HG03460 (cell line): ENCODE measurements around the gene CPNE5.

Experiments used
- ATAC-seq: cut with Tn5 transposase; IDR thresholded peaks from one replicate; pipeline ENCODE4 v1.9.1; 2021; ENCODE audit not compliant: unreplicated experiment

CPNE5 gene

GRCh38 chr6:36836111-36837021 is 2.9 kb downstream of the CPNE5 start:
- no peak for ATAC-seq

DNA sequence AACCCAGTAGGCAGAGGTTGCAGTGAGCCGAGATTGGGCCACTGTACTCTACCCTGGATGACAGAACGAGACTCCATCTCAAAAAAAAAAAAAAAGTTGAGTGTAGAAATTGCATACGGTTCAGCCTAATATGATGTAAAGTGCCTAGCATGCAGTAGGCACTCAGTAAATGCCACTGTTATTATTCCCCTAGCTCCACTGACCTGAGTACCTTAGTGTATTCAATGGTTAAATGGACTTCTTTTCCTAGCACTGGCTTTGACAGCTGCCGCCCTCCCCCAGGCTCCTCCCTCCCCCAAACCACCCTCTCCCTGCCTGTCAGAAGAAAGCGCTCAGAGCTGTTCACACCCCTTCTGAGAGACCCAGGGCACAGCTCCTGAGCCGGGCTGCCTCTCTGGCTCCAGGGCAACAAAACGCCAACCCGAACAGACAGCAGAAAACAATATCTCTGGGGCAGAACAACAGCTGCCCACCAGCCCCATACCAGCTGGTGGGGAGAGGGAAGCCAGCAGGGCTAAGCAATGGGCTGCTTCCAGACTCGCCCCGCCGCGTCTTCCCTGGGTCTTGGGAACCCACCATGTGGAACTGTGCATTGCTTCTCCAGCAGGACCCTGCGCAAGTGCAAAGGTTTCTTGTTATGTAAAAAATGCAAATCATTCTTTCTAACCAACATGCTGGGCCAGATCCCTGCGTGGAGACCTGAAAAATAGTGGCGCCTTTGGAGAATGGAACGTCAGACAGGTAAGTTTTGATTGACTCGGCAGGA is 4.5 kb downstream of the CPNE5 start:
- no peak for ATAC-seq

- no peak for ATAC-seq
Measured at GRCh38 chr6:36833182-36833789, 6.0 kb downstream of the CPNE5 start.

- ATAC-seq: no peak
Measured at GRCh38 chr6:36832313-36832712, 6.9 kb downstream of the CPNE5 start.

DNA sequence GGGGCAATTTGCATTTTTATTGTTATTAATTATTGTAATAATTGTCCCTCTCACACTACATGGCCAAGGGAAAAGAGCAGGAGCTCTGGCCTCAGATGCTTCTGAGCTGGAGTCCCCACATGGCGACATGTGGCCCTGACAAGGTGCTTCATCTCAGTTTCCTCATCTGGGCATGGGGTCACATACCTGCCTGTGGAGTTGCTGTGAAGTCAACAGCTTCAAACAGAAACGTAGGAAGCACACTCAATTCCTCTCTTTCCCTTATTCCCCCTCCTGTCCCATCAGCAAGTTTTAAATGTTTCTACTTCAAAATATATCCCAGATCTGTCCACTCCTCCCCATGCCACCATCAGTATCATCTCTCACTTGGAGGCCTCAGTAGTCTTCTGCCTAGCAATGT is 8.7 kb downstream of the CPNE5 start:
- no peak for ATAC-seq

- ATAC-seq: no peak
Measured at GRCh38 chr6:36829919-36830544, 9.2 kb downstream of the CPNE5 start.

DNA sequence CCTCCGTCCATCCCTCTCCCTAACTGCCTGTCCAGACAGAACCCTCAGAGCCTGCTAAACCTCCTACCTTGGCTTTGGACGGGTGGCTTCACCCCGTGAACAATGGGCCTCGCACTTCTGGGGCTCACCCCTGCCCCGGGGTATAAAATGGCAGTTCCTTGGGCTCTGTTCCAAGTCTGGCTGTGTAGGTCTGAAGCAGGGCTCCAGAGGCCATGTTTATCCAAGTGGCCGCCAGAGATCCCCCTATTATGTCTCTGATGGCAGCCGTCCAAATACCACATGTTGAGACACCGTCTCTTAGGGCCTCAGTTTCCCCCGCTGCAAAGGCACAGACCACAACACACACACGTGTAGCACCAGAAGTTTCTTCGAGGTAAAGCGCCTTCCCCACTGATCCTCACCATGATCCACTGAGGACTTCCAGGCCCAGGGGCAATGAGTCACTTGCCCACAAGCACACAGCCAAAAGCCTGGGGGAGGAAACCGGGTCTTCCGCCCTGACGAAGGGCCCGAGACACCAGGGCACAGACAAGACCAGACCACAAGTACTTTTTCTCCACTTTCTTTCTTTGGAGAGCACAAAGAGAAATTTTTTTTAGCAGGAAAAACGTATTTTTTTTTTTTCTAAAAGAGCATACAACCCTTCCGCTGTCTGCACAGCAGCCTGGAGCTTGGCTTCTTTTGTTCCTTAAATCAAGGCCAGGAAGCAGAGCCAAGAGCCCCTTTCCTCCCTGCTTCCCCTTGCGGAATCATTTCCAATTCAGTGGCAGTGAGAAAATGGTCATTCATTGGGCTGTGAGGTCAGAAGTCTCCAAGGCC is 11.8 kb downstream of the CPNE5 start:
- ATAC-seq: no peak

DNA sequence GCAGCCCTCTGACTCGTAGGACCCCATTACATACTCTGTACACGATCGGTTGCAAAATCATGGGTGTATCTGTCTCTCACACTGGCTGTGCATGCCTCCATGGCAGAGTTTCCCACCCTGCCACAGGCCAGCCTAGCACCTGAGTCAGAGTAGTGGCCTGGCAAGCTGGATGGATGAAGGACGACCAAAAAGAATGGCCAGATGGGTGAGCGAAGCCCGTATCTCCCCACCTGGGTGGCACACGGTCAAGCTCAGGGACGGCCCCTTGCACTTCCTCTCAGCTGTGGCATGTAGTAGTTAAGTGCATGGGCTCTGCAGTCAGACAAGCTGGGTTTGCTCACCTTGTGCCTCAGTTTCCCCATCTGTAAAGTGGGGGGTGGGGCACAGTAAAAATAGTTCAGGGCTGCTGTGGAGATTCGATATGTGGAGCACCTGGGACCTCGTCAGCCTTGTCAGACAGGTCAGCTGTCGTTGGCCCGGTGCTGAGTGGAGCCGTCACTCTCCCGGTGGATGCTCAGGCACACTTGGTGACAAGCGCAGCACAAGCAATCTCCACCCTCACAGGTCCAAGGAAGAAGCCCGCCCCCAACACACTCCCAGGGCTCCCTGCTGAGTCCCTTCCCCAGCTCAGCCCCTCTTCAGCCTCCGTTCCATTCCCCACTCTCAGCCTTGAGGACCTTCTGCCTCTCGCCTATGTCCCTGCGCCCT is 12.6 kb downstream of the CPNE5 start:
- ATAC-seq: no peak

DNA sequence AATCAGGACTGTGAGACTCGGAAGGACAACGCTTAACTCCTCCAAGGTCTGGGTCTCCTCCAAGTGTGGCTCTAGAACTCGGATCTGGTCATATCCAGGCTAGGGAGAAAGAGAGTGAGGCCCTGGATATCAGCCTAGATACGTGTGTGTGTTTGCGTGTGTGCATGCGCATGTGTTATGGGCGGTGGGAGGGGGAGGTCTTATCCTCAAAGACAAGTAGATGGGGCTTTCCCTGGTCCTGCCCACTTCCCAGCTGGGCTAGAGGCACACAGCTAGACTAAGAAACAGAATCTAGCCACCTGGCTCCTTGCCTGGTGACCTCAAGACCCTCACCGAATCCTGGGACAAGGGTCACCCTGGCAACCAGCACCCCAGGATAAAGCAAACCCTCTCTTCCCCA is 13.2 kb downstream of the CPNE5 start:
- no peak for ATAC-seq

- no peak for ATAC-seq
Measured at GRCh38 chr6:36825452-36825851, 13.8 kb downstream of the CPNE5 start.

DNA sequence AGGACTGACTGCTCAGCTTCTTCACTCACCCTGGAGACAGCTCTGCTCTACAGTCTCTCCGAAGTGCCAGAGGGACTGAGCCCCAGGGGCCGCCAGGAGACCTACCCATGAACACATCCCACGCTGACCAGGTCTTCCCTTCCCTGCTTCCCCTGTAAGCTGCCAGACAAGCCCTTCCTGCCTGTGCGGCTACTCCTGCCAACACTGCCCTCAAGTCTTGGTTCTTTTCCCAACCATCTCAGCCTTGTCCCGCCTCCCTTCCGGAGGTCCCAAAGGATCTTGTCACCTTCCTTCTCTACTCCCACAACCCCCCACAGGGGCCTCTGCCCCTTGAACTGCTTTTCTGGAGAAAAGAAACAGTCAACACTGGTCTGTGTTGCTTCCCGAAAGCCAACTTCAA is 15.0 kb downstream of the CPNE5 start:
- ATAC-seq: no peak

GRCh38 chr6:36823421-36824096 is 15.7 kb downstream of the CPNE5 start:
- ATAC-seq: no peak

DNA sequence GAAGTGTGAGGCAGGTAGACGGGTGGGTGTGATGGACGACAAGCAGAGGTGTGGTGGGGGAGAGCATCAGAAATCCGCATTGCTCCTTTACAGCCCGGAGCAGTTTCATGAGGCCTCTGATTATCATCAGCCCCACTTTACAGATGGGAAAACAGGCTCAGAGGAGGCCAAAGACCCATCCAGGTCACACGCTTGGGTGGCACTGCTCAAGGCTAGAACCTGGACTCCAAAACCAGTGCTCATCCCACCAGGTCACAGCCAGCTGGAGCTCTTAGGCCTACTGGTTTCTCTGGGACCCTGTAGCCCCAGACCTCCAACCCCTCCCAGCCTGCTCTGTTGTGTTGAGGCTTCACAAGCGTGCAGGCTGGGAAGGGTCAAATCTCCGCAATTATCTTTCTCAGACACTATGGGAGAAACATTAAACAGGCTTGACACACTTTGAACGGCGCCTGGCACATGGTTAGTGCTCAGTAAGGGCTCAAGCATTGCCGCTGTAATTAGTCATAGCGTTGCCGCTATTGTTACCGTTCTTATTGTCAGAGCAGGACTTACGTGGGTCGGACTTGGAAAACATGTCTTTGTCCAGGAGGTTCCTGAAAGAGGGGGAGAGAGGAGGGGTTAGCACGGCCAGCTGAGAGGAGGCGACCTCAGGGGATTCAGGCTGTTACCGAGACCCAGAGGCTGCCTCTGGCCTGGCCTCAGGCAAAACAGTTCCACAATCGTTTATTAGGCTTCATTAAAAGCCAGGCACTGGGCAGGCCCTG is 16.6 kb downstream of the CPNE5 start:
- no peak for ATAC-seq

DNA sequence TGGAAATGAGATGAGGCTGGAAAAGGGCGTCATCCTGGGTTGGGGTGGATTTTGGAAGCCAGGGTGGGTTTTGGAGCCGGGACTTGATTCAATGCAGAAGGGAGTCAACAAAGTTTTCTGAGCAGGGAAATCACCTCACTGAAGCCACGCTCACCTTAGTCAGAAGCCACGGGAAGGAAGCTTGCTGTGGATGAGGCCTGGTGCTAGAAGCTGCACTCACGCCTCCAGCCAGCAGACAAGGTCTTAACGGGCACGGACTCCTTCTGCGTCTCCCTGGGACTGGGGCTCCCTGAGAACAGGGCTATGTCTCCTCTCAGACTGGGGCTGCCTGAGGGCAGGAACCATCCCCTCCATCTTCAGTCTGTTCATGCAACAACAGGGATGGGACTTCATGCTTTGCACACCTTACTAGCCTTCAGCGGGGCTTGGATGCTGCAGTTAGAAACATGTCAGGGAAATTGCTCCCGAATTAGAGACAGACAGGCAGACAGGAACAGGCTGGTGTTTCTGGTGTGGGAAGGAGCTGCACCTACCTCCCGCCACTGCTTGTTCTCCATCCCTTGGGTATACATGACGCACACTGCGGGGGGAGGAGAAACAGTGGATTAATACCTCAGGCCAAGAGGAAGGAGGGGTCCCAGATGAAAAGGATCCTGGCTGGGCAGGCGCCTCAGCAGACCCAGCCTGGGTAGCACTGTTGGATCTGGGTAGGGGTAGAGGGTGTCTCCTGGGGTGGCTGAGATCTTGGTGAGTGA is 17.5 kb downstream of the CPNE5 start:
- no peak for ATAC-seq

GRCh38 chr6:36820700-36821580 is 18.3 kb downstream of the CPNE5 start:
- ATAC-seq: no peak

DNA sequence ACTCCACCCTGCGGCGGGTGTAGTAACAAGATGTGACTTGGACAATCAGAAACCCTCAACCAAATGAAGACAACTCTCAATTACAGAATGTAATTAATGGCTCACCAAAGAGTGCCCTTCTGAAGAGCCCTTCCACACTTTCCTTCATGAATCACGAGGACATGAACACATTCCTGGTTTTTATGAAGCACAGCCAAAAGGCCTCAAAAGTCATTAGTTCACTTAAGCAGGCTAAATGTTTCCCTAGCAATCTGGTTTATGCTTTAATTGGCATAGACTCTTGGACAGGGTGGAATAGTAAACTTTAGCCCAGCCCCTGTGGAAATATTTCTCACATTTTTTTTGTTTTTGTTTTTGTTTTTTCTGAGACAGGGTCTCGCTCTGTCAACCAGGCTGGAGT is 20.5 kb downstream of the CPNE5 start:
- no peak for ATAC-seq

DNA sequence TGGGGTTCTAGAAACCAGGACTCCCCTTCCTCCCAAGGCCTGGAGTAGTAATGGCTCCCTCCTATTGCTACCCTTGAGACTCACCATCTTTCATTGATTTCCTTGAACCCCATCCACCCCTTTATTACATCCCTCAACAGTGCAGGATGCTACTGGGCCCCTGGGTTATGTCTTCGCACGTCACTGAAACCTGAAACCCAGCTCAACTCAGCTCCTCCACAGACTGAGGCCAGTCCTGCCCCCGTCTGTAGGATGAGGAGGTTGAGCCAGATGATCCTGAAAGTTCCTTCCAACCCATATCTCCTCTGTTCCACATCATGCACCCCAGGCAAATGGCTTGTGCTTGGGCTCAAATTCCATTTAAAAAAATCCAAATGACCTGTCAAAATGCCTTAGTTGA is 21.4 kb downstream of the CPNE5 start:
- ATAC-seq: no peak
